Raji (cell line): ENCODE measurements around the gene GLRX.

Source experiments
- POLR2A ChIP-seq: IDR thresholded peaks from 2 replicates; pipeline ENCODE4 v1.6.1; 2011; ENCODE audit warnings: low read depth, low read length, control low read depth; ENCODE audit not compliant: insufficient read depth

Gene GLRX

GRCh38 chr5:95821110-95822021 is 1.2 kb downstream of the GLRX start:
- no peak for TF ChIP-seq POLR2A

- TF ChIP-seq POLR2A = no peak
Observed at GRCh38 chr5:95818181-95819147, 4.1 kb downstream of the GLRX start.

GRCh38 chr5:95817430-95817829 is 5.1 kb downstream of the GLRX start:
- TF ChIP-seq POLR2A = no peak

- no peak for TF ChIP-seq POLR2A
Observed at GRCh38 chr5:95816776-95817175, 5.8 kb downstream of the GLRX start.

GRCh38 chr5:95816341-95816740 is 6.2 kb downstream of the GLRX start:
- no peak for TF ChIP-seq POLR2A

GRCh38 chr5:95815155-95815729 is 7.3 kb downstream of the GLRX start:
- TF ChIP-seq POLR2A = no peak

- no peak for TF ChIP-seq POLR2A
Observed at GRCh38 chr5:95812074-95812471, 10.5 kb downstream of the GLRX start.

- no peak for TF ChIP-seq POLR2A
Observed at GRCh38 chr5:95810305-95811125, 12.0 kb downstream of the GLRX start.

- TF ChIP-seq POLR2A = no peak
Observed at GRCh38 chr5:95809414-95809960, 13.0 kb downstream of the GLRX start.

GRCh38 chr5:95808686-95809413 is 13.7 kb downstream of the GLRX start:
- TF ChIP-seq POLR2A = peak; percentile 17; the same call in 1 of the 2 replicates

- no peak for TF ChIP-seq POLR2A
Observed at GRCh38 chr5:95808013-95808685, 14.4 kb downstream of the GLRX start.

- TF ChIP-seq POLR2A = no peak
Observed at GRCh38 chr5:95806687-95807086, 15.8 kb downstream of the GLRX start.
